Bronchial epithelial cell (primary cell): Measurements from ENCODE around the gene MAP1A. TPM values are rescaled to one million over a fixed set of nuclear protein-coding genes. Genes with fewer than 3 reads are reported as not detected.
"Not testable (repeated sequence)": the region's sequence is repeated elsewhere in the genome, so short reads cannot be mapped to it uniquely, and the experiment has no call there.

ENCODE experiments used
- DNase-seq: peaks from one replicate; pipeline ENCODE4 v3.0.0-alpha.2; 2010; ENCODE audit warnings: low read depth
- FAIRE-seq: peaks from 2 replicates; lab custom pipeline; 2011; peaks lifted over from hg19 to GRCh38; lab: Jason Lieb, UNC
- H3K27me3 ChIP-seq: 2 replicates; pipeline ENCODE4 v1.5.1; 2011; ENCODE audit warnings: low read length; ENCODE audit not compliant: control insufficient read depth, insufficient read depth
- H3K36me3 ChIP-seq: 2 replicates; pipeline ENCODE4 v1.5.1; 2011; ENCODE audit warnings: low read length; ENCODE audit not compliant: control insufficient read depth, insufficient read depth
- H3K4me3 ChIP-seq: 2 replicates; pipeline ENCODE4 v1.5.1; 2011; ENCODE audit warnings: mild to moderate bottlenecking, low read depth, low read length, control low read depth
- CTCF ChIP-seq: IDR thresholded peaks from 2 replicates; pipeline ENCODE4 v1.5.1; 2011; ENCODE audit warnings: mild to moderate bottlenecking, moderate library complexity, low read length, control low read depth, inconsistent platforms; ENCODE audit not compliant: insufficient read depth, severe bottlenecking
- total RNA-seq: library from RNA; depleted of rRNA; stranded (reverse); fragments of >200 nt; gene quantifications from 2 replicates; pipeline ENCODE4 v1.2.1, GENCODE V29; 2014

The MAP1A gene
- total RNA-seq, 1 donor from 2014 or later = 0.26 TPM

- H3K27me3 ChIP-seq = peaks cover 3% of the 10 kb centered on the region
- no peak for DNase-seq
- no peak for TF ChIP-seq CTCF
- no peaks in the 10 kb centered on the region for H3K36me3 ChIP-seq
- no peak overlapping the region for H3K4me3 ChIP-seq
- FAIRE-seq = no peak
These were observed 11.2 kb downstream of the MAP1A start for GRCh38 chr15:43528542-43529007.

- peaks cover 3% of the 10 kb centered on the region for H3K27me3 ChIP-seq
- no peak for DNase-seq
- no peak for FAIRE-seq
- no peak overlapping the region for H3K4me3 ChIP-seq
- peaks cover 3% of the 10 kb centered on the region for H3K36me3 ChIP-seq
- TF ChIP-seq CTCF = no peak
These were observed 11.7 kb downstream of the MAP1A start for GRCh38 chr15:43529141-43529540.

- H3K36me3 ChIP-seq = peaks cover 8% of the 10 kb centered on the region
- DNase-seq = no peak
- no peak for TF ChIP-seq CTCF
- no peak overlapping the region for H3K4me3 ChIP-seq
- FAIRE-seq = peak; percentile 82
- no peaks in the 10 kb centered on the region for H3K27me3 ChIP-seq
These were observed 12.4 kb downstream of the MAP1A start for GRCh38 chr15:43529587-43530345.

GRCh38 chr15:43531018-43531670 lies 13.7 kb downstream of the MAP1A start:
- Histone ChIP-seq H3K36me3 (peaks cover 10% of the 10 kb centered on the region), H3K27me3 (no peaks in the 10 kb centered on the region), H3K4me3 (no peak overlapping the region)
- DNase-seq (no peak), FAIRE-seq (peak; percentile 86)
- TF ChIP-seq CTCF = no peak

DNA sequence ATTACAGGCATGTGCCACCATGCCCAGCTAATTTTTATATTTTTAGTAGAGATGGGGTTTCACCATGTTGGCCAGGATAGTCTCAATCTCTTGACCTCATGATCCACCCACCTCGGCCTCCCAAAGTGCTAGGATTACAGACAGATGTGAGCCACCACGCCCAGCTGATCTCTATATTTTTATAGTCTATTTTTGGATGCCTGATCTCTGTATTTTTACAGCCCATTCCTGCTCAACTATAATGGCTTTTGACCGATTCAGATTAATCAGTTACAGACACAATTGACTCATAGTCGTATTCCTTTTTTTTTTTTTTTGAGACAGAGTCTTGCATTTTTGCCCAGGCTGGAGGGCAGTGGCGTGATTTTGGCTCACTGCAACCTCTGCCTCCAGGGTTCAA lies 15.4 kb downstream of the MAP1A start:
- not testable (repeated sequence) for H3K36me3 ChIP-seq, FAIRE-seq, DNase-seq, H3K4me3 ChIP-seq, H3K27me3 ChIP-seq

DNA sequence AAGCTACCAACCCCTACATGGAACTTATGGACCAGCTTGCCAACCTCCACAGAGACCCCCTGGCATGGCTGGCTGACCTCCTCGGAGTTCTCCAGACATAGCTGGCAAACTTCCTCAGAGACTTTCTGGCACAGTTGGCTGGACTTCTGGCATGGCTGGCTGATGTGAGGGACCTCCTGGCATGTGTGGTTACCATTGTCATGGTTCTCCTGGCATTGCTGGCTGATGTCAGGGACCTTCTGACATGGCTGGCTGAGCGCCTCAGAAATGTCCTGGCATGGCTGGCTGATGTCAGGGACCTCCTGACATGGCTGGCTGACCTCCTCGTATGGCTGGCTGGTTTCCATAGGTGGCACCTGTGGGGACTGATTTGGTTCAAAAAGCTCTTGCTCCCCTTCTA lies 17.5 kb downstream of the MAP1A start:
- Histone ChIP-seq H3K4me3 (no peak overlapping the region), H3K36me3 (peaks cover 12% of the 10 kb centered on the region), H3K27me3 (no peaks in the 10 kb centered on the region)
- no peak for DNase-seq
- no peak for TF ChIP-seq CTCF
- no peak for FAIRE-seq
